CD4-positive, alpha-beta T cell treated with Interferon gamma for 1 hour (primary cell): ENCODE measurements around the gene ASB13.

ENCODE experiments used
- DNase-seq: peaks from one replicate; pipeline ENCODE4 v3.0.0-alpha.2; 2020

ASB13 gene

DNA sequence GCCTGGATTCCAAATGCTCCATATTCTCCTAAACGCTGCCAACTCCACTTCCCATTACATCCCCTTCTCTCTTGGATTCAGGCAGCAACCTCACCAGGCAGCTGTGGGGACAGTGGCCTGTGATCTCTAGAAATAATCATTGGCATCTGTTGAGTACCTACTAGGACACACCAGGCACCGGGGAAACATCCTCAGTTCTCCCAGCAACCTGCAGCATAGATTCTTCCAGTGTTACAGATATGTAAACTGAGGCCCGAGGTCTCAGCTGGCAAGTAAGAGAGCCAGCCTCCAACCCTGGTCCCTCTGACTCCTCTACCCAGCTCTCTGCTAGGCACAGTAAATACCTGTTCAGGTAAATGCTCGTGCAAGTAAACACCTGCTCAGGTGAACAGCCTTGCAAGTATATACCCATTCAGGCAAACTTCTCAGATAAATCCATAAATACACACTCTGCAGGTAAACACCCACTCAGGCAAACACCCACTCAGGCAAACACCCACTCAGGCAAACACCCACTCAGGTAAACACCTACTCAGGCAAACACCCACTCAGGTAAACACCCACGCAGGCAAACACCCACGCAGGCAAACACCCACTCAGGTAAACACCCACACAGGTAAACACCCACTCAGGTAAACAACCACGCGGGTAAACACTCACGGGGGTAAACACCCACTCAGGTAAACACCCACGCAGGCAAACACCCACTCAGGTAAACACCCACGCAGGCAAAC, 18.7 kb downstream of the ASB13 start:
- DNase-seq: no peak

GRCh38 chr10:5645944-5646617, 20.3 kb downstream of the ASB13 start:
- DNase-seq: no peak

DNA sequence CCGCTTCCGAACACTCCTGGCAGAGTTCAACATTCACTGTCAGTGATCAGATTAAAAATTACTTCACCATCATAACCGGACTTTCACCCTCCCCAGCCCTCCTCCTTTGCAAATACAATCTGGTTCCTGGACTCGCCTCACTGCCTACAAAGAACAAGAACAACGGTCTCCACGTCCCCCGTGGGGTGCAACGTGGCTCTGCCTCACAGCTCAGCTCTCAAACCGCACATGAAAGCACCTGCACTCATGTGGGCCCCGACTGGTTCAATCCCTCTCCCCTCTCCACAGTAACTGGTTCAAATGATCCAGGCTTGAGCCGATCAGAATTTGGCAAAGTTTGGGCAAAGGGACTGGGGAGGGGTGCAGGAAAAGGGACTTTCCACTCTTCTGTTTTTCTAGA, 21.0 kb downstream of the ASB13 start:
- DNase-seq: peak; percentile 35

DNA sequence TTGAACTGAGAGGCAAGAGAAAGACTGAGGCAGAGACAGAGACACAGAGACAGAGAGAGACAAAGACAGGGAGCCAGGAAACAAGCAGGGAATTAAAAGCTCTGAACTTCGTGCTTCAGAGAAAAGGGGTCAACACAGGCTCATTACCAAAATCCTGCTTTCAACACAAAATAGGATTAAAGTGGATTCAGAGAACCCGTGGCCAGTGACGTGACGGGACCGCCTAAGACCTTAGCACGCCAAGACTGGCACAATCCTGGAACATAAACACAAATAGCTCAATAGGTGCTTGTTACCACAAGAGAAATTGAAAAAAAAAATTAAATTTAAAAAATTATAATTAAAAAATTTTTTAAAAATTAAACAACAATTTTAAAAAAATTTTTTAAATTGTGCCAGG, 21.5 kb downstream of the ASB13 start:
- no peak for DNase-seq

- no peak for DNase-seq
These were observed 22.9 kb downstream of the ASB13 start for GRCh38 chr10:5643346-5644067.

GRCh38 chr10:5641501-5641900, 24.9 kb downstream of the ASB13 start:
- no peak for DNase-seq

DNA sequence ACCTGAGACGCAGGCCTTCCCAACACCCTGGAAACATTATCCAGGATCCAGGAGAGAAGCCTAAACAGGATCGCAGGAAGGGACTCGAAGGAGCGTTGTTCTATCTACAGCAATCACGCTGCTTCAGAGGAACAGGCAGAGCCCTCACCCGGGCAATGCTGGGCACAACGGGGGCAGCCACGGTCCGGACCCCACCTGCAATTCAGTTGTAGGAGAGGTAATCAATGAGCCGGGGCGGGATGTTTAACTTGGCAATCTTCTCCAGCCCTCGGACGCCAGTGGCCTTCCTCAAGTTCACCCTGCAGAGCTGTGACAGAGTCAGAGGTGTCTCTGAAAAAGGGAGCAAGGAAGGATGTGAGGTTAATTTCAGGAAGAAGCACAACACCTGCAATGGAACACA, 25.9 kb downstream of the ASB13 start:
- no peak for DNase-seq

- DNase-seq: no peak
These were observed 26.4 kb downstream of the ASB13 start for GRCh38 chr10:5640036-5640435.

DNA sequence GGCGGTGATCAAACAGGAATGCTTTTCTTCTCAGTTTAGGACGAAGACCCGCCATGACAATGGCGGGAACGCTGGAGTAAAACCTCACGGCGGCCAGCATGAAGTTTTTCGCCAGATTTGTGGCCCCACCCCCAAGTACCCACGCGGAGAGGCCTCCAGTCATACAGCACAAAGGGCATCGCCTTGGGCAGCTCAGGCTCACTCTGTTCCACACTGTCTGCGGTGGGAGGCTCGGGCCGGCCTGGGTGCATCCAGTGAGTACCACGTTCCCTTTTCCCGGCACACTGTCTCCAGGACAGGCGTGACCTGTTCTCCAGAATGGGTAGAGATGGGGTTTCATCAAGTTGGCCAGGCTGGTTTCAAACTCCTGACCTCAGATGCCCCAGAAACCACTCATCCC, 27.3 kb downstream of the ASB13 start:
- DNase-seq: no peak

- DNase-seq: no peak
These were observed 27.9 kb downstream of the ASB13 start for GRCh38 chr10:5638494-5638893.

GRCh38 chr10:5634918-5635317, 31.5 kb downstream of the ASB13 start:
- DNase-seq: no peak

GRCh38 chr10:5633166-5633749, 33.1 kb downstream of the ASB13 start:
- DNase-seq: no peak

- DNase-seq: no peak
These were observed 33.9 kb downstream of the ASB13 start for GRCh38 chr10:5632446-5632845.

- DNase-seq: no peak
These were observed 34.5 kb downstream of the ASB13 start for GRCh38 chr10:5631936-5632335.

- no peak for DNase-seq
These were observed 36.3 kb downstream of the ASB13 start for GRCh38 chr10:5630112-5630436.

GRCh38 chr10:5629303-5630111, 36.9 kb downstream of the ASB13 start:
- peak; percentile 71 for DNase-seq

DNA sequence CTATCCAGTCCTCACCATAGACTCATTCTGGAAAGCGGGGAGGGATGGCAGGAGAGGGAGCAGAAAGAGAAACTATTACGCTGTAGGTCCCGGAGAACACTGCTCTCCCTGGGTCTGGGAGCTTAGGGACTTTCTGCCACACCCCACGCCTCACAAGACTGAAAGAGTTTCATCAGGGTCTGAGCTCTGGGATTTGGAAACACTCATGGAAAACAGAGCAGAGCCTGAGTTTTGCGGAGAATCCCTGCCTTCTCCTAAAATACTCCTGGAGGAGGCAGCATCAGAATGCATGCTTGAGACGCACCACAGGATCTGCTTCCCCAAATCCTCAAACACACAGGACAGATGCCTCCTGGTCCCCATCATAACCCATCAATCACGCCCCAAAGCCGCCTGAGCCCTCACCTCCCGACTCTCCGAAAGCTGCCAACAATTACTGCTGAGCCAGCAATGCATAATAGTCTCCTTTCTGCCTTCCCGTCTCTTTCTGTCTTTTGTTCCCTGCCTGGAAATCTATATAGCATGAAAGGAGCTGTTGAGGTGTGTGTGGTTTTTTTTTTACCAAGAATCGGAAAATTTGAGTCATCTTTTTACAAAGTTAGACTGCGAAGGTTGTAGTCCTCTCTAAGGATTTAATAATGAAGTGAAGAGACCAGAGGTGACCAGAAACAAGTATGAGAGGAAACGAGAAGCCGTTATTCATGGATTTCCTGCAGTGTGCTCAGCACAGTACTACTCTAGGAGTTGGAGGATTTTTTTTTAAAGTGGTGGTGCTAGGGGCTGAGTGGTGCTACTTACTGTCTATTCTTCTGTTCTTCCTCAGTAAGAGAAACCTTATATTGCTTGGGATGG, 37.7 kb downstream of the ASB13 start:
- no peak for DNase-seq

DNA sequence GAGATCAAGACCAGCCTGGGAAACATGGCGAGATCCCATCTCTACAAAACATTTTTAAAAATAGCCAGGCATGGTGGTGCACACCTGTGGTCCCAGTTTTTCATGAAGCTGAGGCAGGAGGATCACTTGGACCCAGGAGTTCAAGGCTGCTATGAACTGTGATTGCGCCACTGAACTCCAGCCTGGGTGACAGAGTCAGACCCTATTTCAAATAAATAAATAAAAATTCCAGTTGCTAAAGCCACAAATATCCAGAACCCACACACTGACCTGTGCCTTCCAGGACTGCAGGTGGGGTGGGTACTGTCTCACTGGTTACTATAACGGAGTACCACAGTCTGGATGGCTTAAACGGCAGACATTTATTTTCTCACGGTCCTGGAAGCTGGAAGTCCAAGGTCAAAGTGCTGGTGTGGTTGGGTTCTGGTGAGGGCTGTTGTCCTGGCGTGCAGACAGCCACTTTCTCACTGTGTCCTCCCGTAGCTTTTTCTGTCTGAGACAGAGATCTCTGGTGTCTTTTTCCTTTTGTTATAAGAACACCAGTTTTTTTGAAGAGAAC, 38.8 kb downstream of the ASB13 start:
- no peak for DNase-seq

GRCh38 chr10:5625992-5626777, 40.2 kb downstream of the ASB13 start:
- no peak for DNase-seq

GRCh38 chr10:5624701-5625100, 41.7 kb downstream of the ASB13 start:
- DNase-seq: no peak
